Stimulated activated CD4-positive, alpha-beta T cell treated with anti-CD3 and anti-CD28 coated beads, Interleukin-2, amount 100 ng/mL, for 24 hours (primary cell): ENCODE measurements around the gene FARS2.
A peak's percentile ranks its signal among the peaks of the same experiment; 100 is the strongest.

Experiments used
- DNase-seq, 2 donors: peaks; one replicate each; pipeline ENCODE4 v3.0.0-alpha.2; 2020

Gene FARS2

DNA sequence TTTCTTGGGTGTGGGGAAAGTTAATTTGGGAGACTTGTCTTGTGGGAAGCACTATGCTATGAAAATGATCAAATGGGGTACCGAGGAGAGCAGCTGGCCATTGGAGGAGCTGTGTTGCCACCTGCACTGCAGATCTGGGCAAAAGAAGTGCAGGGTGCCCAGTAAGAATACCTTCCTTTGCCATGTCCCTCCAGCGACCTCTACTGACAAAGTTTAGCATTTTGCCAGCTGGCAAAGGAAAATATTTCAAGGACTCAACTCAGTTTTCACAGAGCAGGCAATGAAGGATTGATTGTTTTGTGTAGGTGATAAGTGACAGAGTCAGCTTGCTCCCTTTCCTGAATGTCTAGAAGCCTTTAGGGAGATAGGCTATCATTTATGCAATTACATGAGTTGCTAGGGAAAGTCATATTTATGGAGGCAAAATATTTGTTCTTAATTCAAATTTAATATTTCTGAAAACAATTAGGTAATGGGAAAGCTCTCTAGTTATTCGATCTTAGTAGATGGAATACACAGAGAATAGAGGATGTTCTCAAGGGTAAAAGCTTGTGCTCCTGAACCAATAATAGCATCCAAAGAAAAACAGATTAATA lies 118.4 kb downstream of the FARS2 start:
- peak in 1 of 2 donors; percentile 4 for DNase-seq

DNA sequence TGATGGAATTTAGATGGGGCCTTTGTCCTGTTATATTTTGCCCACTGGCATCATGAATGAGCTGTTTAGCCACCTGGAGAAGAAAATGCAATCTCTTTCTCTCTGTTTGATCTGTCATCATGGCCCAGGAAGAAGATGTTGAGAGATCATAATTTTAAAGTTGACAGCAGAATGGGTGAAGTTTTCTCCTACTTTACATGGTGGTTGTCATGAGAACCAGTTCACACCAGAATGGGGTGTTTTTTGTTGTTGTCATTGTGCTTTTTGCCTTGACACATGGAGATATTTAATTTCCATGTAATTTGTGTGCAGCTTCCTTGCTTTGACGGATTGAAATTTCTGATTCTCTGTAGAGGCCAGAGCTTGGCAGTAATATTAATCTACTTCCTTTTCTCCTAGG lies 122.5 kb downstream of the FARS2 start:
- DNase-seq: no peak

DNA sequence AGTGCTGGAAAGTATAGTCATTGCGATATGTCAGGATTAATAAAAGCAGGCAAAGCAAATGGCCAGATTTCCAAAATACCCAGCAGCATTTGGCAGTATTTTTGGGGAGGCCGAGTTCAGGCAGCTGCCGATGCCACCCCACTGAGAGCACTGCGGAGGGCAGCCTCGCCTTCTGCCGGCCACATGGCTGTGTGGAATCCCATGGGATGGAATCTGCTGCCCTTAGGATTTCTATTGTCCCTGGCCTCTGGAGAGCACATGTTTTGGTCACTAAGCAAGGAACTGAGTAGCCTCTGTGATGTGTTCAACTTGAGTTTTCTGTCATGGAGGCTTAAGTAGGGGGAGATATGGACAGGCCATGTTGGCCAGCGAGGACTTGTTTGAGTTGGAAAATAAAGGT lies 123.0 kb downstream of the FARS2 start:
- DNase-seq: no peak

DNA sequence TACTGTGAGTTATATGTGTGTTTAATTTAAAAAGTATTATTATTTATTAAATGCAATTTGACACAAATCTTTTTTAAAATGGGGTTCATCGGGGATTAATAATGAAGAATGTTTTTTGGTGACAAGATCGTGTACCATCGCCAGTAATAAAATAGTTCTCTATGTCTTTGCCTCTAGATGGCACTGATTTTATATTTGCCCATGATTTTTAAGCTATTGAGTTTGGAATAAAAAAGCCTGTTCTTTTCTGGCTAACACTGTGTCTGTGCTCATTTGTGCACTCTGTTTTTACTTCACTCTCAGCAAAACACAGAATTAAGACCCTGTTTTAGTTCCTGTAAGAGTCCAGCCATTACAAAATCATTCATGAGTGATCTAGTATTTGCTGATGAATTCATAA lies 127.0 kb downstream of the FARS2 start:
- no peak for DNase-seq

DNA sequence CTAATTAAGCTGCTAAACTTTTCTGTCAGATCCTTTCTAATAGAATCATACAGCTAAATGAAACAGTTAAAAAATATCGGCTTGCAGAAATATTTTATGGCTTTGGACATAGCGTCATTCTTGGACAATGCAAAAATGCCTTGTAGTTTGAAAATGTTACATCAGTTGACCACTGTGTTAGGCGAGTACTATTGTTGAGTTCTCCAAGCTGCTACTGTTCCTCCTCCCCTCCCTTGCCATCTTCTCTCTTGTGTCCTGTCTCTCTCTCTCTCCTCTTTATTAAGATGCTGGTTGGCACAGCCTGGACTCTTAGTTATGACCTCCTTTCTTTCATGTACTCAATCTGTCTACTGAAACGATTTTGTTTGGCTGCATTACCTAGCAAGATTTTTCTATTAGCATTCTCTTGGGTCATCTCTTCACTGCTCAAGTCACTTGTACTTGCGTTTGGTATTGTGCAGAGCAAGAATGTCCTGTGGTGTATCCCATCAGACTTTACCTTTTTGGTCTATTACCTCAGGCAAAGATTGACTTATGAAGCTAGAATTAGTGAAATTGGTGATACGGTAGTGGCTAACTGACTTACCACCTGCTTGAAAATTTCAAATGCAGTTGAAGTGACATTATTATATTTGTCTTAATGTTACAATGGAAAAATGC lies 127.9 kb downstream of the FARS2 start:
- no peak for DNase-seq

DNA sequence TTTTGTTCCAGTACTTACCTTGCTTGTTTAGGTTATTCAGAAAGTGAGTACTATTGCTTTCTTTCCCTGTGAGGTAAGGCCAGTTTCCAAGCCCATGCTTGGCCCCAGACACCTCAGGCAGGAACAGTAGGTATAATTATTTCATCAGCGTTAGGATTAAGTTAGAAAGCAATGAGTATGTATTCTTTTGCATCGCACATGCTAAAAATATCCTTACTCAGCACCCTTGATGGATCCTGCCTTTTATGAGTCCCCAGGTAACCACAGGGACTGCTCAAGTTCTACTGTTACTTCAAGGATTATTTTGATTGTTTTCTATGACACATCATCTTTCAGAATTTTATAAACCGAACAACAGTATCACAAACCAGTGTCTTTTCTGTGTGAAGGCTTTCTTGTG lies 128.9 kb downstream of the FARS2 start:
- DNase-seq: no peak

DNA sequence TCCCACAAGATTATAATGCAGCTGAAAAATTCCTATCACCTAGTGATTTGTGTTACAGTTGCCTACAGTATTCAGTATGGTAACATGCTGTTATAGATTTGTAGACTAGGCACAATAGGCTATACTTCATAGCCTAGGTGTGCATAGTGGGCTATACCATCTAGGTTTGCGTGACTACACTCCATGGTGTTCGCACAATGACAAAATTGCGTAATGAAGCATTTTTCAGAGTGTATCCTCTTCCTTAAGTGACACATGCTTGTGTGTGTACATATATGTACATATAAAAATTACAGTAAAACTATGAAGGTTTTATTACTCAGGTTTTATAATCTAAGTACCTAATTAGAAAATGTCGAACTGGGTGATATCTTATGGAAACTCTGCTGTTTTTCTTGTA lies 133.0 kb downstream of the FARS2 start:
- no peak for DNase-seq

DNA sequence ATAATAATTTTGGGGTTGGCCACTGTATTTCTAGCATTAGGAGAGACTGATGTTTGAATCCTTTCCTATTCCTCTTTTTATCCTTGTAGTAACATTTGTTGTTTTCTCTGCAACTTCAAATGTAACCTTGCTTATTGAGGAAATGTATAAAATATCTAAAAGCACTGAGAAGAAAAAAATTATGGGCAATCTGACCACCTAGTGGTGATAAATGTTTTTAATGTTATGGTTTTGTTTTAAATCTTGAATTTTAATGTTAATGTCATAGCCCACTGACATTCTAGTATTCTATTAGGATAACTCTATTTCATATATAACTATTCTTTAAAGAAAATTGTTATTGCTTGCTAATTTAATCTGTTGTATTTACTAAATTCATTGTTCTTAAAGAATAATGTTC lies 134.4 kb downstream of the FARS2 start:
- no peak for DNase-seq

DNA sequence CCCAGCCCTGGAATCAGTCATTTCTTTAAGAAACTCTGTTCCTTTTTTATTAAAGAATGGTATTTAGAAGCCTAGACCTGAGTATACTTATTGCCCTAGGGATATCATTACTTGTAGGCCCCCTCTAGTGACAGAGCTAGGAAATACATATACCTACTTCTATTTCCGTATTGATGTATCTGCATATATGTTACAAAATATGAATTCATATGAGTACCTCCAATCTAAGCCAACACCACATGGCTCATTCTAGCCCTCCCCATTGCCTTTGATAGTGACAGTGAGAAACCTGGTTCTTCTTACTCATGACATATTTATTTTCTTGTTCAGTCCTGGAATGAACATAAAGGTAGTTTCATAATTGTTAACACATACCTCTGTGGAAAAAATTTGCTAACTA lies 137.2 kb downstream of the FARS2 start:
- DNase-seq: peak; percentile 14 to 33

DNA sequence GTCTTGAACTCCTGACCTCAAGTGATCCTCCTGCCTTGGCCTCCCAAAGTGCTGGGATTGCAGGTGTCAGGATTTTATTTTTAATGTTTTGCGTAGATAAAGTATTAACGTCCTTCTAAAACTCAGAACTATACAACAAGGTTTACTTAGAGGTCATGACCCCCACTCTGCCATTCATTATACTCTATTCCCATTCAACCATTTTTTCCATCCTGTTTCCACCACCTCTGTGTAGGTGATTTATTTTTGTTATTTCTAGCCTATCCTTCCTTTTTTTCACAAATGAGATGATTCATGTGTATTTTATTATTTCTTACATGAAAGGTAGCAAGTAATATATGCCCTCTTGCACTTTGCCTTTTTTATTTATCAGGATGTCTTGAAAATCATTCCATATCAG lies 138.1 kb downstream of the FARS2 start:
- no peak for DNase-seq

DNA sequence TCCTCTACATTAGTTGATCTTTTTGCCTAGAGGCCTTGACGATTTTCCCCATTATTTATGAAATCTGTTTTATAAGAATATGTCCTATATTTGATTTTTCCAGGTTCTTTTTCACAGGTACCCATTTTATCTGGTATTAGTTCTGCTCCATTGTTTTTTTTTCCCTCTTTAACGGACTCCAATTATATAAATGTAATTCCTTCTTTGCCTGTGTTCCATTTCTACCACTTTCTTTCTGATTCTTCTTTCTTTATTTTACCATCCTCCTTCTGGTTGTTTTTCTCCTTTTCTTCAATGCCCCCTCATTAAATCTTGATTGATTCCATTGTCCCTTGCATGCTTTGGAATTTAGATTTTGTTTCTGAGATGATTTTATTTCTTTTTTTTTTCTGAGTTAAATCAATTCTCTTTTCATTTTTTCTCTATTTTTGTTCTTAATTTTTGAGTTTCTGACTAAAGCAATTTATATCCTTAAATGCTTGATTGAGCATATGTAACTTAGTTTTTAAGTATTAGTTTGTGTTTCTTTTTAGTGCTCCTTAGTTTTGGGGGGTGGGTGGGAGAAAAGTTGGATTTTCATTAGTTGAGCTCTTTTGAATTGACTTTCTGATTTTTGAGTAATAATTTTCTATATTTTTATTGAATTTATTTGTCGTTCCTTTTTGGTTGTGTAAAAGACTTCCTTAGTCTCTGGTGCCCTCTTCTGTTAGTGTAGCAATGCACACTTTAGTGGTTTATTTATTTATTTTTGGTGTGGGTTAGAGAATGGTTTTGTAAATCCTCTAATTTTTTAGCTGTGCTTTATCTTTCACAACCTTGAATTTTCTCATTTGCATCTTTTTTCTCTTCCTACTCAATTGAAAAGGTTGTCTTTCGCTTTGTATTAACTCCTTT lies 140.8 kb downstream of the FARS2 start:
- DNase-seq: no peak

DNA sequence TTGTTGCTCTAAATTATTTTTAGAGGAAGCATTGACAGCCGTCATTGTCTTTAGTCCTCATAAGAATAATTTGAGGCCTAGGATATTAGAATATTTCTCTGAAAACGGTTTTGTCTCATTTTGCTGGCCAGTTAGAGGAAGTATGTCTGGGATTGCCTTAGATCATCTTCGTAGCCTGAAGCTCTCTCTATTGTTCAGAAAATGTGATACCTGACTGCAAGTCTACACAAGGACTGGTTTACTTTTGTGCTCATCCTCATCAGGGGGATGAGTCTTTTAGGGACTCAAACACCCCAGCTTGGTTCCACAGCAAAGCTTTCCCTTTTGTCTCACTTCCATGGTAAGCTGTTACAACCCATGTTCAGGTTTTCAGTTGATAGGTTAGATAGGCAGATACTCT lies 141.8 kb downstream of the FARS2 start:
- DNase-seq: no peak

DNA sequence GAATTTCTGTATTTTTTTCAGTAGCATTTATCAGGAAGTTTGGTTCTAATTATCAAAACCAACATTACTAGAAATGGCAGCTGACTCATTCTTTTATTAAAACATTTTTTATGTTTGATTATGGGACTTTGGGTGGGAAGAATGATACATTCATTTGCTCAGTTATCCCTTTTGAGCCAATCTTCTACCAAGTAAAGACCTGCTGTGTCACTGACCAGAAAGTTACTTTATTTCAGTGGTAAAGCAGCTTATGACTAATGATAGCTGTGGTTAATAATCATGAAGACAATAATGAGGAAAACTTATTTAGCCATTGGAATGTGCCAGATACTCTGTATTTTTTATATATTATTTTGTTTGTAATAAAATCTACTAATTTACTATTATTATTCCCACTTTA lies 142.3 kb downstream of the FARS2 start:
- no peak for DNase-seq

DNA sequence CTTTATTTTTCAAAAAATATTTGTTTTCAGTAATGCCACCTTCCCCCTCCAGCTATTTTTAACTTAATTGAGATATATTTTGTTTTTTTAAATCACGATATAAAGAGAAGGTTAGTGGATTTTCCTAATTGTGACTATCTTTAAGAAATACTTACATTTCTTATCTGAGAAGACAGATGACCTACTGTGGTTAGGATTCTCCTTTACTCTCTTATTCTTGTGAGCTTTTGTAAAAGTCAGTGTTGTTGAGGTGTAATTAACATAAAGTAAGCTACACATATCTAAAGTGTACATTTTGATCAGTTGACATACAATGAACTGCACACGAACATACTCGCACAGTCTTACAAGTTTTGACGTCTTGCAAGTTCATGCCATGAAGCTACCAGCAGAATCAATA lies 144.7 kb downstream of the FARS2 start:
- no peak for DNase-seq

DNA sequence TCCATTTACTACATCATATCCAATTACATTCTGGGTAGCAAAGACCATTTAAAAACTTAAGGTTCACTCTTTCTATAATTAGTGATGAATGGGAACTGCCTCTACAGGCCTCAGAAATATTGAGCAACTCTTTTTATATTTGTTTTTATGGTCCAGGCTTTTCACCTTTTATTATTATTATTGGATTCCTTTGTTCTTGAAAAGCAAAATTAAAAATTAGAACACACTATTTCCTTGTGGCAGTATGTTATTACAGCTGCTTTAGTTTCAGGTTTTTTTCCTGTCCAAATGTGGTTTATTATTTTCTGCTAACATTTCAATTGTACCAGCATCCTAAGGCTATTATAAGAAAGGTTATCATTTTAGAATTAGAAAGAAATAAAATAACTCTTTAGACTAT lies 150.1 kb downstream of the FARS2 start:
- DNase-seq: no peak

DNA sequence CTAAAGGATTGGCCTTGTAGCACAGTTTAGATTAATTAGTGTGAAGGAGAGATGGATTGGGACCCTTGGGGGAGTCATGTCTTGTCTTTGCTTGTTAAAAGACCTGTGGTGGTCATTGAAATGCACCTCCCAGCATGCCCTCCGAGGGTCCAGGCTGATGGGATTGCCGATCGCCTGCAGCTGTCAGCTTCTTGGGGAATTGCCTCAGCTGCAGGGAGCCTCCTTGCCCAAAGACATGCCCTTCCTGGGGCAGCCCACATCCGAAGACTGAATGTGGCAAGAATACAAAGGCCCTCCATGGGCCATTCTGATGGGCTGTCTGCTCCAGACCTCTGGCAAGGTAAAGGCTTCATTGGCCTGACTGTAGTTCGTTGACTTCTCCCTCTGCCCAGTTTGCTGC lies 150.7 kb downstream of the FARS2 start:
- no peak for DNase-seq

DNA sequence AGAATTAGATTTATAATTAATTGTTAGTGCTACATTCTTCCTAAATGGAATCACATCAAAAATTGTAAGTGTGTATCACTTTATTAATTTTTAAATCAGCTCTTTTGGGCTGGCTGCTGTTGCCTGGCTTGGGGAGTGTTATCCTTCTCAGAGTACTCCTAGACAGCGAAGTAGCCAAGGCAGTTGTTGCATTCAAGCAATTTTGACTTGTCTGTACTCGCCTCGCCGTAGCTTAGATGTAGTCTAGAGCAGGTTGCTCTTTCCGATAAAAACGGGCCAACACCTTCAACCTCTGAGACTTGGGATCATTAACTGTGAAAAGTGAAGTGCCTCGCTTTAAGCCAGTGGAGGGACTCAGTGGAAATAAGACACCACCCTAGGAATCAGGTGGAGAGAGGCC lies 151.3 kb downstream of the FARS2 start:
- DNase-seq: no peak

DNA sequence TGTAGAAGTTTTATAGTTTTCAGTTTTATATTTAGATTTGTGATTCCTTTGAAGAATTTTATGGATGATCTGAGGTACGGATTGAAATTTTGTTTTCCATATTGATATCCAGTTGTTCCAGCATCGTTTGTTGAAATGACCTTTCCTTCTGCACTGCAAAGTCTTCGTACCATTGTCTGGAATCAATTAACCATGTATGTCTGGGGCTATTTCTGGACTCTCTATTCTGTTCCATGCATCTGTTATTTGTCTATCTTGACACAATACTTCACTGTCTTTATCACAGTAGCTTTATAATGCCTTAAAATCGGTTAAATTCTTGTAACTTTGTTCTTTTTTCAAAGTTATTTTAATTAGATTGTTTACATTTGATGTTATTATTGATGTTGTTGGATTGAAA lies 154.9 kb downstream of the FARS2 start:
- DNase-seq: no peak

DNA sequence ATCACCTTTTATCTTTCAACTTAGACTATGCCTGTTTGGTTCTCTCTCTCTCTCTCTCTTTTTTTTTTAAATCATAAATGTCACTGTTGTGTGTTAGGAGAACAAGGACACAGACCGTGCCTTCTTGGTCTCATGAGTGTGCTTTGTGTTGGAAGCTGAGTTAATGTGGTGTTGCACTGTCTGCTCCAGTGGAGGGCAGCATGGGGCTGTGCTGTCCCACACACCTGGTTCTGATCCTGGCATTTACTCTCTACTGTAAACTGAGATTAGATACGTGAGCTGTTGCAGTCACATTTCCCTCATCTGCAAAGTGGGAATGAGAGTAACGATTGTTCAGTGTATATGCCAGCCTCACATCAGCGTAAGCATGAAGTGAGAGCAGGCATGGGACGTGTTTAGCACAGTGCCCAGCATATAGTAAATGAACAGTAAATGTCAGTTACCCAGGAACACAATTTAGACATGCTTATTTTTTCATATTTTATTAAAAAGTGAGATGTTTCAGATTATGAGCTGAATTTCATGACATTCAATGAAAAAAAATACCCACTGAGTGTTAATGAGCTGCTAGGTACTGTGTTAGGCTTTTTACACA lies 161.1 kb downstream of the FARS2 start:
- peak in 1 of 2 donors; percentile 16 for DNase-seq

DNA sequence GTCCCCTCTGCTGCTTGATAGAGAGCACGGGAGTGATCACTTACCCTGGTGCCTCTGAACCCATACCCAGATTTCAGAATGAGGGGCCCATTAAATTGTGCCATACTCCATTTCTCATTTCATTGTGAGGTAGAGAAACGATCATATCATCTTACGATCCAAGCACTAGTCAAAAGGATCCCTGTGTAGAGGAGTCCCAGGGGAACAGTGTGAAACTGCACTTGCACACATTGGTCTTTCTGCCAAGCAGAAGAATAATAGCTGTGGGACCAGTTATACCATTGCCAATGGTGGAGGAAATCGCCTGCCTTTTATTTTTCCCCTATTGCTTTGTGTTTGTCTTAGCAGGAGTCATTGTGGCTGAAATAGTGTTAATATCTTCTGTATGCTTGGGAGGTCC lies 161.9 kb downstream of the FARS2 start:
- DNase-seq: no peak

DNA sequence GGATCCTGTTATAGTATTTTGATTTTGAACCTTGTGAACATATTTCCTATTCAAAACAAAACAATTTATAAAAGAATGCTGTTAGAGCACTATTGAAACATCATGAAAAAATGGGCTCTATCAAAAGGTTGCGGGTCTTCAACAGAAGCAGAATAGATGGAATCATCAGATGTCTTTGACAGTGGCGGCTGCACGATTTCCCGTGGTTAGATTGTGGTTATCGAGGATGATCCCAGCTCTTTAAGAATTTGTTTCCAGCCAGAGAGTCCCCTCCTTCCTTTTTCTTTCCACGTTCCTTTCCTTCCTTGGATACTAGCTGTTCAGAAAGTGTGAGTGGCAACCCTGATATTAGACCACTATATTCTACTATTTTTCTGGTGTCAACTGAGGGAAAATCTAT lies 163.4 kb downstream of the FARS2 start:
- no peak for DNase-seq

DNA sequence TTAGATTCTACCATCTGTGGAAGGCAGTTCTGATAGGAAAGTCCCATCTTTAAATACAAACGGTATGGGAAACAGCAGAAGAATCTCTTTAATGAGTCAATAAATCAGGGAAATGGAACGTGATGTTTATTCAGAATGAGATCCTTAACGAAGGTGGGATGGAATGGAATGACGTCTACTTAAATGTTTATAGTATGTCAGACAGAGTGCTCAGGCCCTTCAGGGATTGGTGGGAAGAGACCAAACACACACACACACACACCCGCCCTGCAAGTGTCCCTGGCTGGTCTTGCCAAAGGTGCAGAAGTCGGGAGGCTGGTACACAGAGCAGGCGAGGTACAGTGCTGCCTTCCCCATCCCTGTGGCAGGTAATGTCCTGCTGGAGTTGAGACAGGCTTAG lies 164.0 kb downstream of the FARS2 start:
- no peak for DNase-seq

DNA sequence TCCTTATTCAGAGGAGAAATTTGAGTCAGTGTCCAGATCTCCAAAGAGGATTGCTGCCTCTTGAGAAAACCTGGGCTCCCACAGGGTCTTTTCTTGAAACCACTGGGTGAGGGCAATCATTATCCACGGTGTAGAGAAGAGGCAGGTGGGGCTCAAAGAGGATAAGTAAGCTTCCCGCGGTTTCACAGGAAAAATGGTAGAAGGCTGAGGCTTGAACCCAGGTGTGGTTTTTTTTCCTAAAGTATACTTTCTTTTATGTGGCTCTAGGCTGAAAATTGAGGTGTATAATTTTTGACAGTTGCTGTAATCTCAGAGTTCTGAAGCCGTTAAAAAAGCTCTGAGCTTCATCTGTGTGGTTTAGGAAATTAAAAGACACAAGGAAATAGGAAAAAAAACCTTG lies 164.5 kb downstream of the FARS2 start:
- no peak for DNase-seq

DNA sequence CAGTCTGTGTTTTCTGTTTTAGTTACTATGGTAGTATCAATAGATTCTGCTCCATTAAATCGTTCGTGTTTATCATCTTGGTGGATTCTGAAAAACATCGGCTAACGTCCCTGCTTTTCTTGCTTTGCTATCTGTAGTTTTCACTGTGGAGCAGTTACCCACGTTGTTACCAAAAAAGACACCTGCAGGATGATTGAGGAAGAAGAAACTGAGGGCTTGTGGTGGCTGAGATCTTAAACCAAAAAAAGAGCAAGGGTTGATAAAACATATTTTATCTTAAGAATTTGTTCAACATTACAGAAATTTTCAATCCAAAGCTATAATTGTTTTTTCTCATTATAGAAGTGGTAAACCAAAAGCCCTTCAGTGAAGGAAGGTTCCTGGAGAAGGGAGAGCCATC lies 166.3 kb downstream of the FARS2 start:
- DNase-seq: no peak
